ACHN (cell line): ENCODE measurements around the gene AK8.

Experiments used
- DNase-seq: peaks from one replicate; pipeline ENCODE4 v3.0.0-alpha.2; 2015
- in situ Hi-C: cut with HindIII; loops from 2 replicates; pipeline ENCODE4 v1.10.0; 2017; ENCODE audit warnings: low sequenced_read_pairs, low pct_ligation_motif_present, low pct_unique_long_range_greater_than_20kb

AK8 gene

GRCh38 chr9:132877824-132878694, at the start of gene AK8:
Gene AK8, minus strand, starts transcription at chr9:132878284. Its CDS starts 29 bp downstream, at chr9:132878255.
- in situ Hi-C loops = no loop called here
- peak; percentile 75 for DNase-seq

- DNase-seq = no peak
- in situ Hi-C loops = no loop called here
Observed at GRCh38 chr9:132927704-132928103, 49.6 kb upstream of the AK8 start.

- DNase-seq = no peak
- in situ Hi-C loops = no loop called here
Observed at GRCh38 chr9:132923346-132923902, 45.3 kb upstream of the AK8 start.

GRCh38 chr9:132919614-132920268, 41.7 kb upstream of the AK8 start:
- no peak for DNase-seq
- in situ Hi-C loops = no loop called here

- DNase-seq = no peak
Observed at GRCh38 chr9:132914924-132915323, 36.8 kb upstream of the AK8 start.

GRCh38 chr9:132912131-132912530, 34.0 kb upstream of the AK8 start:
- no peak for DNase-seq
- in situ Hi-C loops = no loop called here

More at GRCh38 chr9:132914924-132915323, 36.8 kb upstream of the AK8 start:
- in situ Hi-C loops = no loop called here

GRCh38 chr9:132910376-132910775, 32.3 kb upstream of the AK8 start:
- in situ Hi-C loops = no loop called here

GRCh38 chr9:132909311-132909710, 31.2 kb upstream of the AK8 start:
- in situ Hi-C loops = no loop called here
- no peak for DNase-seq

More at GRCh38 chr9:132910376-132910775, 32.3 kb upstream of the AK8 start:
- no peak for DNase-seq

GRCh38 chr9:132908635-132909034, 30.6 kb upstream of the AK8 start:
- in situ Hi-C loops = no loop called here
- DNase-seq = no peak

- DNase-seq = no peak
- in situ Hi-C loops = no loop called here
Observed at GRCh38 chr9:132905726-132906125, 27.6 kb upstream of the AK8 start.

GRCh38 chr9:132903574-132904492, 25.7 kb upstream of the AK8 start:
- no peak for DNase-seq
- in situ Hi-C loops = no loop called here

- peak; percentile 77 for DNase-seq
- in situ Hi-C loops = no loop called here
Observed at GRCh38 chr9:132901858-132902831, 24.1 kb upstream of the AK8 start.

GRCh38 chr9:132898051-132898450, 20.0 kb upstream of the AK8 start:
- in situ Hi-C loops = no loop called here
- DNase-seq = no peak

- DNase-seq = no peak
- in situ Hi-C loops = no loop called here
Observed at GRCh38 chr9:132896906-132897305, 18.8 kb upstream of the AK8 start.

GRCh38 chr9:132896264-132896663, 18.2 kb upstream of the AK8 start:
- DNase-seq = no peak
- in situ Hi-C loops = no loop called here

- DNase-seq = no peak
- in situ Hi-C loops = no loop called here
Observed at GRCh38 chr9:132894862-132895835, 17.1 kb upstream of the AK8 start.
